ENCODE results near the gene TNFRSF18.

Gene TNFRSF18

DNA sequence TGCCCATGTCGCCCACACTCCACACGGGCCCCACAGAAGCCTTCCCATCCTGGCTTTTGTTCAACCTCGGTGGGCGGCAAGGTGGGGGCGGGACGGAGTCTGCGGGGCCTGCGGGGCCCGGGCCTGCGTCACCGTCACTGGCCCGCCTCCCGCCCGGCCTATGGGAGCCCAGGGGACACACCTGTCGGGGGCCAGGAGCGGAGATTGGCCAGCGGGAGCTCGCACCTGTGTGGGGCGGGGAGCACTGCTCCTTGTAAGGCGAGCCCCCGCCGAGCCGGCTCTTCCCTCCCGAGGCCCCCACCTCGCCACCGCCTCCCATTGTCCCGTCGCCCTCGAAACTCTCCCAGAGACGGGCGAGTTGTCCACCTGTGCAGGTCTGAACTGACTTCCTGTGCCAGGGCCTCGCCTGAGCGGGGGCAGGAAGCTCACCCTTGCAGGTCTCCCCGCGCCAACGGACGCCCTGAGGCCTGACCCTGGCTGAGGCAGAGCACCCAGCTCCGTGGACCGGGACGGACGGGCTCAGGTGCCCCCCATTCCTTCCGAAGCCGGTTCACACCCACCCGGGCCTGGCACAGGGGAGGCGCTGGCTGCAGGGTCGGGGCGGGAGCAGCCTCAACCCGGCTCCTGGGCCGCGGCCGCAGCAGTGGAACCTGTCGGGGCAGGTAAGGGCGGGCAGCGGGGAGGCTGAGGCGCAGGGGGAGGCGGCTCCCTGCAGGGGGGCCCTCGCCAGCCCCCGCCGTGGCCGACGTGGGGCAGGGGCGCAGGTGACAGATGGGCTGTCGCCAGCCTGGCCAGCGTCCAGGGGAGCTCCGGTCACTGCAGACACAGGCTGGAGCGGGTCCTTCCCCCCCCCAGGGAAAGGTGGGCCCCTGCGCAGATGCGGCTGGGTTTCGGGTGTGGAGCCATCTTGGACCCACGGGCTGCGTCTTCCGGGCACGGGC lies 43.5 kb downstream of the TNFRSF18 start:
- DNase-seq, result no peak

- DNase-seq, result no peak
Observed at GRCh38 chr1:1161683-1162079, 44.7 kb downstream of the TNFRSF18 start.

DNA sequence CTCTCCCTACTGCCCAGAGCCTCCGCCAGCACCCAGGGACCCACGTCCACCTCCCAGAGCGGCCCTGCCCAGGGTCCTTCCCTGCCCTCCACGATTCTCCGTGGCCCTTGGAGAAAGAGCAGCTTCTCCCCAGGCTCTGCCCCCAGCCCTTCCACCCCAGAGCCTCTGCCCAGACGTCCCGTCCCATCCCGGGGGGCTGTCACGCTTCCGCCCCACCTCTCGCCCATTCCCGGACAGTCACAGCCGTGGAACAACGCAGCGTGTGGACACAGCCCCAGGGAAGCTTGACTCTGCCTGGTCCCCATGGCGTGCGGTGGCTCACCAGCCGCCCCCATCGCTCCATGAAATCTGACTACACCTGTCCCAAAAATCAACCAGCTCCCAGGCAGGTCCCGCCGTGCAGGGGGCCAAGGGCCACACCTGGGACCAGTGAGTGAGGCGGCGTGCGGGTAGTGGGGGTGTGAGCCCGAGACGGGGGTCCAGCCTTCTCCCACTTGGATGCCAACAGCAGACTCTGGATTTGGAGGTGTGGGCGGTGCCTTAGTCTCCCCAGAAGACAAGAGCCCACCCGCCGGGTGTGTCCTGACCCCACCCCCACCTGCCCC lies 45.2 kb downstream of the TNFRSF18 start:
- DNase-seq, result no peak

GRCh38 chr1:1160281-1160930 lies 46.0 kb downstream of the TNFRSF18 start:
- no peak for DNase-seq

DNA sequence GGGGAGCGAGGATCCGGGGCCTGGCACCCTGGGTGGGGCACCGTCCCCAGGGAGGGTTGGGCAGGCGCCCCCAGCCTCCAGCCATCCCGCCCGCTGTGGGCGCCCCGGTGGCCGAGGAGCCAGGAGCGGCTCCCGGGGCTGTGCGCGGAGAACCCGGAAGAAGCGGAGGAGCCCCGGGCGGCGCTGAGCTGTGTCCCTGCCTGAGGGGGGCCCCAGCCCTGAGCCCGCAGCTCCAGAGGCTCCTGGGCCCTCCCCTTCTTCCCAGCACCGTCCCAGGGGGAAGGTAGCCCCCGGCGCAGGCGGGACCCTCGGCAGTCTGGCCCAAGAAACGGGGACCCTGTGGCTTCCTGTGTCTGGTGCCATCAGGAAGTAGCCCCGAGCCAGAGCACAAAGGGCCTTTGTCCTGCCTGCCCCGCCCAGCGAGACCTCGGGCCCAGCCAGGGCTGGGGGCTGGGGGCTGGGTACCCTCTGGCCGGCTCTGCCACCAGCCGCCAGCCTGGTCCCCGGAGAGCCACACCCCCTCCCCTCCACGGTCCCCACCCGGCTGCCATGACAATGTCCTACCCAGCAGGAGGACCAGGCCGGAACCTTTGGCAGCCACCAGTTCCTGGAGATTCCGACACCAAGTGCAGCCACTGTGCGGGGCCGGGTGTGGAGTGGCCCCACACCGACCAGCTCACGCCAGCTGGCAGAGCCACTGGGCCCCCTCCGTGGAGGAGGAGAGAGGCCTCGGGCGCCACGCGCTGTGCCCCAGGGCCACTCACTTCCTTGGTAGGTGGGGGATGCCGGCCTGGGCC lies 48.3 kb downstream of the TNFRSF18 start:
- DNase-seq, result no peak

GRCh38 chr1:1157426-1157913 lies 48.9 kb downstream of the TNFRSF18 start:
- peak; percentile 49 to 64 for DNase-seq

DNA sequence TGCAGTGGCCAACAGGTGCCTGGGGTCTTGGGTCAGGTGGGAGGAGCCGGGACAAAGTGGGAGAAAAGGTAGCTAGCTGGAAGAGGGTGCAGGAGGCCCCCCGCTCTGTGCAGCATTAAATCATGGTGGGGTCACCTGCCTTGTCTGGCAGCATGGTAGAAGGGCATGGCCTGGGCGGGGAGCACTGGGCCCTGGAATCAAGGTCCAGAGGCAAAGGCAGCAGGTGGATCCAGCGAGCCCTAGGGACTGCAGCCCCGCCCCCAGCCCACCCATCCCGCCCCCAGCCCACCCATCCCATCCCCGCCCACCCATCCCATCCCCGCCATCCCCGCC lies 49.4 kb downstream of the TNFRSF18 start:
- DNase-seq, result no peak

DNA sequence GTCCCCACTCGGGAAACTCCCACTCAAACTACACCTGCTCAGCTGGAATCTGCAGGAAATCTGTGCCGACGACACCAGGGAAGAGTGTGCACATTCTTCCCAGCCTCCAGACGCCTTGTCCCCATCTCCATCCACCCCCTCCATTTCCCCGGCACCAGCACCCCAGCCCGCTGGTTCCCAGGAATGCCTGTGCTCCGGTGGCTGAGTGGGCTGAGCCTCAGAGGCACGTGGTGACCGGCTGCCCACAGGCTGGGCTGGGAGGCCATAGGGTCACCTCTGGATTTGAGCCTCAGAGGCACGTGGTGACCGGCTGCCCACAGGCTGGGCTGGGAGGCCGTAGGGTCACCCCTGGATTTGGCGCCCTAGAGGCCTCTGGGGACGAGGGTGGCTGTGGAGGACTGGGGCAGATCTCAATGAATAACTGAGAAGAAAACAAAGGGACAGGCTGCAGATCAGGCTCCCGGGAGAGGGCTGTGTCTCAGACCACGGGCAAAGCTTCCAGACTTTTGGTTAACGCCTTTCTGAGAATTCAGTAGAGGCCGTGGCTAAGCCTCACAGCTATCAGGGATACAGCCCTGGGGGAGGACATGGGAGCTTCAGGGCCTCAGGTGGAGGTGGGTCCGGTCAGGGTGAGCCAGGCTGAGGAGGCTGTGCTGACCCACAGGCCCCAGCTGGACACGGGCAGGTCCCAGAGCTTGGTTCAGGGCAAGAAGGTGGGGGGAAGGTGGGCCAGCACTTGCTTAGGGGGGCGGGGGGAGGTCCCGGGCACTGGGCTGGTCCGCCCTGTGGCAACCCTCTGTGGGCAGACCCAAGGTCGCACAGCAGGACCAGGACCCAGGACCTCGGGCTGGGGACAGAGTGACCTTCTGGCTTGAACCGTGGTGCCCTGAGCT lies 50.0 kb downstream of the TNFRSF18 start:
- DNase-seq, result no peak

DNA sequence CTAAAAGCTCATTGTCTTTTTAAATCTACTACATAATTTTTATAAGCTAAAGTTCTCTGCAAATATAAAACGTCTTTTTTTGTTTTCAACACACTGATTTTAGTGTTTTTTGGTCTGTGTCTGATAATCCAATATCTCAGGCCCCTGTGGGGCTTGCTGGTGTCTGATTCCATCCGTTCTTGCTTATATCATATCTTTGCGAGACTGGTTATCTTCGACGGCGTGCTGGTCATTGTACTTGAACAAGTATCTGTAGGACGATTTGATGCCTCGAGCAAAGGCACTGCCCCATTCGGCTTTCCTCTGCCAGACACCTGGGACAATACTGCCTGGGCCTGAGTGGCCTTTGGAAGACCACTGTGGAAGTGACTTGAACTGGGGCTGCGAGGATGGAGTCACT lies 51.1 kb downstream of the TNFRSF18 start:
- DNase-seq, result no peak

- DNase-seq, result no peak
Observed at GRCh38 chr1:1153874-1154273, 52.5 kb downstream of the TNFRSF18 start.
